Activated T-cell treated with anti-CD3 and anti-CD28 coated beads, Interleukin-2, amount 50 U/mL, for 1 hour (primary cell): ENCODE data around the gene TUT1.
"Not testable (repeated sequence)": the region's sequence is repeated elsewhere in the genome, so short reads cannot be mapped to it uniquely, and the experiment has no call there.

Experiments
- DNase-seq: peaks from one replicate; pipeline ENCODE4 v3.0.0-alpha.2; 2020

The TUT1 gene

DNA sequence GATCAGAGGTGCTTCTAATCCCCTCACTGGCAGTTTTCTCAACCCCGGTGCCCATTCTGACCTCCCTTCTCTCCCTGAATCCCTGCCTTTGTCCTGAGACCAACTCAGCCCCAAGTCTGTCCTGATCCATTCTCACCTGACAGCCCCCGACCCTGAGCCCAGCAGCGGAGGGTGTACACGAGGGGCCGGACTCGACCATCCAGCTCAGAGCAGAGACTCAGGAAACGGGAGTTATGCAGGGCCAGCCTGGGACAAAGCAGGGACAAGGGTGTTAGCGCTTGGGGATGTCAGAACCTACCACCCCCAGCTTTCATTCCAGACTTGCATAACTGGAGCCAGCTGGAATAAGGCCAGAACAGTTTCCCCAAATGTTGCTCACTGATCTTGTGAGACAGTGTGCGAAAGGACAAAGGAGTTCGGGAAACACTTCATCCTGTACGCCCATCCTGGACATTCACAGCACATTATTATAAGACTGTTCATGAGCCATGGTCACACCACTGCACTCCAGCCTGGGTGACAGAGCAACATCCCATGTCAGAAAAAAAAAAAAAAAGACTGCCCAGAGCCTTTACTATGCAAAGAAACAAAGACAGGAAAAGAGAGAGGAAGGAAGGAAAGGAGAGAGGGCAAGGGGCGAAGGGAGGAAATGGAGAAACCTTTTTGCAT, 14.1 kb downstream of the TUT1 start:
- DNase-seq, result no peak

DNA sequence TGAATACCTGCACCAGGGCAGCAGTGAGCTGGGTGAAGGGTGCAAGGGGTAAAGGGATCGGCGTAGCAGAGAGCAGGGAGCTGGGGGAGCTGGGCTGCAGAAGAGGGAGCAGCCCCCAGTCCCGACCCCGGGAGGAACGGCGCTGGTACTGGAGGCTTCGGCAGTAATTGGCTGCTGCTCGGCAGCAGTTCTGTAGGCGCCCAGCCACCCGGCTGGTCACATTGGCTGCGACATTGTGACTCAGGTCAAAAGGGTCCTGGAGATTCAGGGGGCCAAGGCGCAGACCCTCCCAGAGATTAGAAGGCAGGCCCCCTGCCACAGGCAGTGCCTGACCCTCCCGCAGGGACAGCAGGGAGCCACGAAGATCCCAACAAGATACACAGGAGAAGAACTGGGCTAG, 15.5 kb downstream of the TUT1 start:
- DNase-seq, result no peak

DNA sequence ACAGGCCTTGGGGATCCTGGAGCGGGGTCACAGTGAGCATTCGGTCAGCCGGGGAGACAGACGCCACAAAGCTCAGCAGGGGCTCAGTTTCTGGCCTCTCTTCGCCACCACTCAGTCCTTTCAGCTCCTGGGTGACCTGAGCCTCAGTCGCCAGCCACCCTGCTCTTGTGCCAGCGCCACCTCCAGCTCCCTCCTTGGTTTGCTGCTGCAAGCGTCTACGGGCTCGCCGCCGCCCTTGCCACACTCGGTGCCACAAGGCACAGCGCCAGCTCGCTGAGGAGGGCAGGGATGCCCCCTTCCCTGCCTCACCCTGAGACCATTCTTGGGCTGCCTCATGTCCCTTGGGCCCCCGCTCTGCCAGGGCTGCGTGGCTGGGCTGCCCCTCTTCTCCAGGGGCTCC, 16.2 kb downstream of the TUT1 start:
- no peak for DNase-seq

DNA sequence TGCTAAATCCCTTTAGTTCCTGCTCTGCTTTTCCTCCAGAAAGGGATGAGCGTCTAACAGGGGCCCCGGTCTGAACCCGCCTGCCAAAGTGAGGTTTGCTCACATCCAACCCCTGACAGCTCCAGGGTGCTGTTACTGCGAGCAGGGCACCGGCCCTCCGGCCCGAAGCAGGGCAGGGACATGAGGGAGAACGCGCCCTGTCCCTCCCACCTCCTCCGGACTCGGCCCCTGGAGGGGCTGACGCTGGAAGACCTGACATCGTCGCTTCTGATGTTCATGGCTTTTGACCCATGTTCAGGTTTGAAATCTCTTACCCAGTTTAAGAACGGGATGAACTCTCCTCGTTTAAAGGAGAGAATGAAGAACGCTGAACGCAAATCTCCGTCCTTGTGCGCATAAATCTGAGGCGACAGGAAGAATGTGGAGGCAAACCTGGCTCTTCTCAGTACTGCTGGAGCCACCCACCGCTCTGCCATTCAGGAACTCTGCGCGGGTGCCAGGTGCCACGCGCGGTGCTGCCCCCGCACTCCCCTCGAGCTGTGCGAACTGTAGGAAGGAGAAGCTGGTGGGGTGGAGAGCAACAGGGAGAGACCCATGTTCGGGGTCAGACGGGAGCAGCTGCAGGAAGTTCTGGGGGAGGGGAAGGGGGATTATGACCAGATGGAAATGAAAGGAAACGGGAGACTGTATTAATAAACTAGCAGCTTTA, 16.8 kb downstream of the TUT1 start:
- DNase-seq, result no peak

GRCh38 chr11:62573592-62574362, 17.5 kb downstream of the TUT1 start, which contains the start of gene EEF1G:
EEF1G (minus strand) TSS chr11:62573891; CDS start chr11:62573842, 49 bp downstream.
- DNase-seq, result peak; percentile 96

DNA sequence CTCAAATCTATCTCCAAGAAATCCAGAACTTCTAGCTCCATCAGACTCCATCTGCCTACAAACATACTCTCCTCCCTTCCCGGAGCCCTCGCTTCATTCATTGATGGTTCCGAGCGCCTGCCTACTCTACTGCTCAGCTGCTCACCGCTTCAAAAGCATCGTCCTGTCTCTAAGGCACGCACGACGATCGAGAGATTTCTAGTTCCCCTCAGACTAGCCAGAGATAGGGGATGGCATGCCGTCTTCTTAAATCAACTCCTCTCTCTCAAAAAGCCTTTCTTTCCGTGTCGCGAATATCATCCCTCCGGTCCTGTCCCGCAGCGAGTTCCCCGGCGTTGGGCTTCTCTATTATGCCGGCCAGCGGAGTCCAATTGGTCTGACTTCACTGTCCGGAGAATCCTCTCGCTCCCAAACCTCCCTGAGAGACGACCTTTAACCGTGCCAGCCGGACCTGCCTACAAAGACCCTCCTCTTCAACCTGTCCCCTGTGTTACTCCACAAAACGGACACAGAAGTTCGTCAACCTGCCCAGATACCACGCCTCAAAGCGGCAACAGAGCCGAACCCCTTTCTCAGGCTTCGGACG, 18.2 kb downstream of the TUT1 start:
- DNase-seq, result peak; percentile 43

- DNase-seq, result no peak
Observed at GRCh38 chr11:62572431-62572830, 18.9 kb downstream of the TUT1 start.

DNA sequence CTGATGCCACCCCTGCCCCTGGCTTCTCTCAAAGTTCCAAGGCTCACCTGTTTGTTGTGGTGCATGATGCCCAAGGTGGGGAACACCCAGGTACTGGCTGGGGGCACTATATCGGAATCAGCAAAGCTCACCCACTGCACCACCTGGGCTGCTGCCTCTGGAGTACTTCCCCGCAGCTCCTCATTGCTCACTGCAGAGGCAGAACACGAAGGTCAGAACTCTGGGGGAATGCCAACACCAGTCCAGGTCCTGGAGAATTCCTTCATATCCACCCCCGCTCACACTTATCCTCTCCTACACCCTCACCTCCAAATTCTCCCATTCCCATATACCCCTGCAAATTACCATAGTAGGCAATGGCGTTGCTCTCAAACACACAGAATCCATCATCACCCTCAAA, 19.8 kb downstream of the TUT1 start:
- DNase-seq, result not testable (repeated sequence)

DNA sequence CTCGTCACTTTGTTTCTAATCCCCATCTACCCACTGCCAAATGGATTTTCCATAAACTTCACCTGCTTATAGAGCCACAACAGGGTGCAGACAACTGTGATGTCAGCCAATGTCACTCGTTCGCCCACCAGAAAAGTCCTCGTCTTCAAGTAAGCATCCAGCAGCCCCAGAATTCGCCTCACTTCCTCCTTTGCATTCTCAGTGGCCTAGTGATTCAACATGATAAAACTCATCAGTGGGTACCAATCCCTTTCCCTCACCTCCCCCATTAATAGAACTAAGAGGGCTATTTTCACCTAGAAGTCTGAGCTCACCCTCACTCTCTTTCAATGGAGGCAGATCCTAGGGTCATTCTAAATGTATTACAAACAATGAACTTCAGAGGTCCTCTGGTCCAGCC, 20.4 kb downstream of the TUT1 start:
- DNase-seq, result not testable (repeated sequence)

GRCh38 chr11:62569611-62570010, 21.7 kb downstream of the TUT1 start:
- DNase-seq, result no peak

- DNase-seq, result no peak
Observed at GRCh38 chr11:62567018-62567633, 24.2 kb downstream of the TUT1 start.

- no peak for DNase-seq
Observed at GRCh38 chr11:62566247-62566646, 25.1 kb downstream of the TUT1 start.

DNA sequence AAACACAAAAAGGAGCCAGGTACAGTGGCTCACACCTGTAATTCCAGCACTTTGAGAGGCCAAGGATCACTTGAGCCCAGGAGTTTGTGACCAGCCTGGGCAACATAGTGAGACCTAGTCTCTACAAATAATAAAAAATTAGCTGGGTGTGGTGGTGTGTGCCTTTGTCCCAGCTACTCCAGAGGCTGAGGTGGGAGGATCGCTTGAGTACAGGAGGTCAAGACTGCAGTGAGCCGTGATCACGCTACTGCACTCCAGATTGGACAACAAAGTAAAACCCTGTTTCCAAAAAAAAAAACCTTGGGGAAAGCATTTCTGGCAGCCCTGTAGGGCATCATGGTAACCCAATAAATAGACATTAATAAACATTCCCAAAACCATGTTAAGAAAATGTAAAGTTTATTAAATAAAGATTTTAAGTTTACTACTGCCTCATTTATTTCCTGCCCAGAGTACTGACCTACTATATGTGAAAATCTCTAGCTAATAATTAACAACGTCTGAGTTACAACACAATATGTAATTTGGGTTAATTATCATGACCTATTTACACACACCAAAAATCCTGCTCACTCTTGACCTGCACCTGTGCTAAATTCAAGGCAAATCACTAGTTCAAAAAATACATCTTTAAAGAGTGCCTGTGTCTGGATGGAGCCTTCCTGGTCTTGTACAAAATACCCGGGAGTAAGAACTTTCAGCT, 26.1 kb downstream of the TUT1 start:
- no peak for DNase-seq

GRCh38 chr11:62561677-62562230, 29.6 kb downstream of the TUT1 start:
- DNase-seq, result not testable (repeated sequence)

GRCh38 chr11:62560566-62561103, 30.7 kb downstream of the TUT1 start:
- peak; percentile 83 for DNase-seq

DNA sequence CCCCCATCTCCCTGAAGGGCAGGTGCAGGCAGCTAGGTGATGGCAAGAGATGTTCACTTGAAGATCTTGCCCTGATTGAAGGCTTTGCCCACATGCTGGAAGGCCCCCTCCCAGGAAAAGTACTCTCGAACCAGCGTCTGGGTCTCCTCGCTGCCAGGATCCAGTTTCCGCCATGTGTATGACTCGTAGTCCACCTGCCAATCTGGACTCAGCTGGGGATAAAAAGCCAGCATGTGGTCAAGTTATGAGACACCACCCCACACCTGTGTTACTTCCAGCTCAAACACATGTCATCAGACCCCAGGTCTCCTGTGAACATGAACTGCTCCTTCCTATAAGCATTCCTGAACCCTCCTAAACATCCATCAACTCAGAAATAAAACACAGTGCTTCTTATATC, 31.7 kb downstream of the TUT1 start:
- DNase-seq, result not testable (repeated sequence)

DNA sequence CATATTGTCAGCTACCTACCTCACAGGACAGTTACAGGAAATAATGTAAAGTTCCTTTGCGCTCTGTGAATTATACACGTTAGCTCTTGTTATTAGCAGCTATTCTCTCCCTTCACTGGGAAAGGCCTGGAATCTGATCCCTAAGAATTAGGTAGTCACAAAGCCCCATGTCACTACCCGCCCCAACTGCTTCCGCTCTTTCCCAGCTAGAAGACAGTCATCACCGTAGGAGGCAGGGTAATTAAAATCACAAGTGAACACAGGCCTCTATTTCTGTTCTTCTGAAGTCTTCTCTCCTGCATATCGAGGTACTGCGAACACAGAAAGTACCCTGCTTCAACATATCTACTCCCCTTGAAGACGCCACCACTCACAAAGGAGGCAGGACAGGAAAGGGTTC, 32.1 kb downstream of the TUT1 start:
- no peak for DNase-seq

GRCh38 chr11:62558669-62559068, 32.7 kb downstream of the TUT1 start:
- DNase-seq, result no peak

GRCh38 chr11:62556875-62557631, 34.3 kb downstream of the TUT1 start:
- DNase-seq, result no peak

DNA sequence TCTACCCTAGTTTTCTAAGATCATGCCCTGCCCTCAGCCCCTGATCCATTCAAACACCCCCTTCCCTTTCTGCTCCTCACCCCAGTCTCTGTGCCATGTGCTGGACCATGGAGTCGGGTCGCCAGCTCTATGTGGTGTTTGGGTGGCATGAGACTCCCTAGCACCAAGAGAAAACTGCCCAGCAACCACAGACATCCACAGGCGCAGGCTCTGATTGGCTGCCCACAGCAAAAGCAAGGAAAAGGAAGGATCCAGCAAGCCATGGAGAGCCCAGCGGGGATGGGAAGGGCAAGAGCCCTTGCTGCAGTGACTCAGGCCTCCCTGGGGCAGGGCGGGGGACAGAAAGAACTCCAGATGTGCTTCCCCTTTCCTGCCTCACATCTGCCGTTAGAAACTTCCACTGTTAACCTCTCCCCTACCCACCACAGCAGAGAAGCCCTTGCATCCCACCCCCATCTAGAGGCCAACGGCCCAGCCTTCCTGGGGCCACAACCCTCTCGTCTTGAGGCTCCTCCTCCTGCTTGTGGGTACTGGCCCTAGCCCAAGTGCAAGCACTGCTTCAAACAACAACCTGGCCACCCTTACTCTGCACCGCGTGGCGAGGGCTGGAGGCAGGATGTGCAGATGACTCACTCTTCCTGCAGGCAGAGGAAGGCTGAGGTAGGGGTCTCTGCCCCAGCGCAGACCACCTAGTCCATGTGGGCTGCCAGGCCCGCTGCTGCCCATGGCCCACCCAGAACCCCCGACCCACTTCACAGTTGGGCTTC, 35.0 kb downstream of the TUT1 start:
- peak; percentile 77 for DNase-seq
